Mucosa of gallbladder (tissue), 1 donor: ENCODE results near the gene CNTRL. TPM values are rescaled to one million over a fixed set of nuclear protein-coding genes. Genes with fewer than 3 reads are reported as not detected.
"Not testable (repeated sequence)": the region's sequence is repeated elsewhere in the genome, so short reads cannot be mapped to it uniquely, and the experiment has no call there.

ENCODE experiments used
- DNase-seq: peaks from one replicate; pipeline ENCODE4 v3.0.0-alpha.2; 2020; ENCODE audit warnings: low spot score
- total RNA-seq: library from RNA; stranded (reverse); gene quantifications from one replicate; pipeline ENCODE4 v1.2.1, GENCODE V29; 2021
- donor health status: DM: no; HTN: no; CAD: no.

The CNTRL gene
- total RNA-seq, 1 donor from 2014 or later: 11.7 TPM

DNA sequence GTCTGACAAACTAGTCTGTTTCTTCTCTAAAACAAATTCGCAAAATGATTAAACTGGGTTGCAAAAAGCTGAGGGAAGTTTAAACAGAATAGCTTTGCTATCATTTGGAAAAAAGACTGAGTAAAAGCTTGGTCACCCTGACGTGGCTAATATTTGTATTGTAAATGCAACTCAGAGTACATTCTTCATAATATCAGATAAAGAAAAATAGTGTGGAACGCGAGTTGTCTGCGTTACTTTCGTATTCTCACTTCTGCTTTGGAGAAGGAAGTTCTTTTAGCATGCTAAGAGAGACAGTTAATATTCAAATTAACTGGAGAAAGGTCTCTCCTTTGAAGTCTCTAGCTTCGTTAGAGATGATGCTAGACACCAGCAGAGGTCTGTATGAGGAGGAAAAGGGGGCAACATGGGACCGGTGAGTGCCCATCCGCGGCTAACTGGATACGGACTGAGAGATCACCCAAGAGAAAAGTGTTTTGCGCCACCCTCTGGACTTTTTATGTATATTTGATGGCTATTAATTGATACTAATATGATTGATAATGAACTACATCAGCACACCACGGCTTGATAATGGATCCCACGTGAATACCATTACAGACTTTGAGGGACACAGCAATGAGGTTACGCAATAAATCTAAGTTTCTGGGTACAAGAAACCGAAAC lies 2.9 kb upstream of the CNTRL start:
- peak; percentile 25 for DNase-seq

DNA sequence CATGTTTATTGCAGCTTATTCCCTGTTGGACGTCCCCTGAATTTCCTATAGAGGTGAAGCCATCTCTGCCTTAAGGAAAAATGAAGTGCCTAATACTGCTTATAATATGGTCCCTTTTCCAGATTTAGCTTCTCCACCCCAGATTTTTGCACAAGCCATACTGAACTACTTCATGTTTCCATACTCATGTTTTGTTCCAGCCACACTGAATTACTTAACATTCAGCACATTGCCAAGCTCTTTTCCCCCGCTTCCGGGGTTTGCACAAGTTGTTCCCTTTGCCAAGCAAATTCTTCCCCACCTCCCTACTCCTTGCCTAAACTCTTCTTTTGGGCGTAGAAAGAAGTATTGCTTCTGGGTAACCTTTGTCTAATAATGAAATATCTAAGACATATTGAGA lies 1.7 kb upstream of the CNTRL start:
- peak; percentile 35 for DNase-seq

DNA sequence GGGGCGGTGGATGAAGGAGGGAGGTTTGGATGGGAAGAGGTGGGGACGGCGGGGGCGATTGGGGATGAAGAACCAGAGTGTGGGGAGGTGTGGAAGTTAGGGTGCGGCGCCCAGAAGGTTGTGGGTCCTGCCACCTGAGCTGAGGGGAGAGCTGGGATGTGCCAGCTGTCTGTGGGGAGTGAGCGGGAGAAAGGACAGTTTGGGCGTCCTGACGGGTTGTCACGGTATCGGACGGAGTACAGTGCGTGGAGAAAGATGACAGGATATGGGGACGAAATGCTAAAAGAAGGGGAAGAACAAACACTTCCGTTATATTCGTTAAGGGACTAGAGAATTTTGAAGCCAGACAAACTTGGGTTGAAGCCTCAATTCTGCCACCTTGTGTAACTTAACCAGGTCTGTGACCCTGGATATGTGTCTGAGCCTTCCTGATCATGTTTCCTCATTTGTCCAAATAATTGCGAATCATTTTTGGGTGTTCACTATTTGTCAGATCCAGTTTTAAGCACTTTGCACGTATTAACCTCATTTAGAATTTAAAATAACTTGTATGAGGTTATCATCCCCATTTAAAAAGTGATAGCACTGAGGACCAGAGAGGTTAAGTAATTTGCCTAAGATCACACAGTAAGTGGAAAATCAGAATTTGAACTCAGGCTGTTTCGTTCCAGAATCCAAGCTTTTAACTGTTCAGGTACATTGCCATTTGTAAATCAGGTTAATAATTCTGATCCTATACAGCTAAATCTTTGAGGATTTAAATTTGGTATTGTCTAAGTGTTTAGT lies 689 bp downstream of the CNTRL start:
- no peak for DNase-seq

DNA sequence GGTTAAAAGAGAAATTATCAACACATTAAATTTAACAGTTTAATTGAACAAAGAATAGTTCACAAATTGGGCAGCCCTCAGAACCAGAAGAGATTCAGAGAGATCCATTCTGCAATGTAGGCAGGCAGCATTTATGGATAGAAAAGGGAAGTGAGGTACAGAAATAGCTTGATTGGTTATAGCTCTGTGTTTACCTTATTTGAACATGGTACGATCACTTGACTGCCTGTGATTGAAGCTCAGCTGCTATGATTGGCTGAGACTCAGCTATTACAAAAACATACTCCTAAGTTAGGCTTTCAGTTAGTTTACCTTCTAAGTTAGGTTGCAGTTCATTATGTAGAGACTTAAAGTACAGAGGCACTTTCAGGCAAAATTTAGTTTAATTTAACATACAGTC lies 7.3 kb downstream of the CNTRL start:
- DNase-seq: no peak

DNA sequence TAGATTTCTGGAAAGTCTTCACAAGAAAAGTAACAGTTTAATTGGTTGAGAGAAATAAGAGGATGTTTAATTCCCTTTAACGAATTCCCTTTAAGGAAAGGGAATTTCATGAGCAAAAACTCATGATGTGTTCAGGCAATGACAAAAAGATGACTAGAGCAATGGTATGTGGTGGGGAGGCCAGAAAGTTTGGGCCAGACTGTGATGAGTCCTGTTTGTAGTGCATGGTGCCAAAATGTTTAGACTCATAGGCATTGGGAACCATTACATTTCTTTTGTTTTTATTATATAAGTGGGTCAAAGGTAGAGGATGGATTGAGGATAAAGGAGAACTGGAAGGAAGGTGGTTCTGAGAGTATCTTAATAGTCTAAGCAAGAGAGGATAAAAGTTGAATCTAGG lies 10.9 kb downstream of the CNTRL start:
- no peak for DNase-seq

DNA sequence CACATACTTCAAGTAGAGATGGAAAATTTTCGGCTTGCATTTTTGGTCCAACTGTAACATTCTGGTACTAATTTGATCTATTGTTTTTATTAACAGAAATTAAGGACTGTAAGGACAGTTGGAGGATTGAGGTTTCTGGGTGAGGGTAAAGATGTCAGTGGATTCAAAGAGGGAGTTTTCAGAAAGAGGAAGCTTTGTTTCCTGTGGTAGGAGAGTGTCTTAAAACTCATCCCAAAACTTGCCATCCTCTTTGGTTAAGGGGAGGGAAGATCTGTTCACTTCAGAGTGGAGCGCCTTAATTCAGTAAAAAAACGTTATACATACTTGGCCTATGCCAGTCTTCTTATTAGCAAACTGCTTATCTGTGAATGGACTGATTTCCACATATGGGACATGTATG lies 13.8 kb downstream of the CNTRL start:
- DNase-seq: no peak

DNA sequence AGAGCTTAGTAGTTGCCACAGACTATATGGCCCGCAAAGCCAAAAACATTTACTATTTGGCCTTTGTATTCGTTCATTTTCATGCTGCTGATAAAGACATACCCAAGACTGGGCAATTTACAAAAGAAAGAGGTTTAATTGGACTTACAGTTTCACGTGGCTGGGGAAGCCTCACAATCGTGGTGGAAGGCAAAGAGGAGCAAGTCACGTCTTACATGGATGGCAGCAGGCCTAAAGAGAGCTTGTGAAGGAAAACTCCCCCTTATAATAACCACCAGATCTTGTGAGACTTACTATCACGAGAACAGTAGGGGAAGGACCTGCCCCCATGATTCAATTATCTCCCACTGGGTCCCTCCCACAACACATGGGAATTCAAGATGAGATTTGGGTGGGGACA lies 16.0 kb downstream of the CNTRL start:
- DNase-seq: not testable (repeated sequence)

DNA sequence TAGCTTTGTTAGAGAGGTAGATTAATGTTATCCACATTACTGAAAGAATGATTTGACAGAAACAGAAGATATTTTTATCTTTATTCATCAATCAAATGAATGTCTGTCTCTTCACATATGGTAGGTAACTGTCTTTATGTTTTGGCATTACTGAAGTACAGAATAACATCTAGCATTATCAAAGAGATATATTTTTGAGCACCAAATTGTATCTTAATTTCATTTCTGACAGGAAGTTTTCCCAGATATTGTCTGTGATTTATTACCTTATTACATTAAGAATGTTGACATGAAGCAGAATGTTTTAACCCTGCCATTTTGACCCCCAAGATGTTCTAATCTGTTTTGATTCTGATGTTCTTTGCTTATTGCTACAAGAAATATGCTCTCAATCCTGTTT lies 20.3 kb downstream of the CNTRL start:
- no peak for DNase-seq

DNA sequence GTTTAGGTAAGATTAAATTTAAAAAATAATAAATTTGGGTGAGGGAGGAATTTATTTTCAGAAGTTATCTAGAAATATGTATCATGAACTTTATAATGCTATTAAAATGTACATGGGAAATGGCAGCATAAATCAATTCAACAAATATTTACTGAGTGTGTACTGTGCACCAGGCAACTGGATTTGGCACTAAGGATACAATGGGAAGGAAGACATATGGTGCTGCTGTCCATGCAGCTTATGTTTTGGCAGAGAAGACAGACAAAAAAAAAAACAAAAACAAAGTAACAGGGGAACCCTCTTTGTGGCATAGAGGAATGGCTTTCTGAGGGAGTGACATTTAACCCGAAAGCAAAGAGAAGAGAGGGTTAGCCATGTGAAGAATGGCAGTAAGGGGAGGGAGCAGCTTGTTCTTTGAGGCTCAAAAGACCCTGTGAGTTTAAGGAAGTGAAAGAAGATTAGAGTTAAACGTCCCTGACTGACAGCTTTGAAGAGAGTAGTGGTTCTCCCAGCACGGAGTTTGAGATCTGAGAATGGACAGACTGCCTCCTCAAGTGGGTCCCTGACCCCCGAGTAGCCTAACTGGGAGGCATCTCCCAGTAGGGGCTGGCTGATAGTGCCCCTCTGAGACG lies 23.9 kb downstream of the CNTRL start:
- no peak for DNase-seq

DNA sequence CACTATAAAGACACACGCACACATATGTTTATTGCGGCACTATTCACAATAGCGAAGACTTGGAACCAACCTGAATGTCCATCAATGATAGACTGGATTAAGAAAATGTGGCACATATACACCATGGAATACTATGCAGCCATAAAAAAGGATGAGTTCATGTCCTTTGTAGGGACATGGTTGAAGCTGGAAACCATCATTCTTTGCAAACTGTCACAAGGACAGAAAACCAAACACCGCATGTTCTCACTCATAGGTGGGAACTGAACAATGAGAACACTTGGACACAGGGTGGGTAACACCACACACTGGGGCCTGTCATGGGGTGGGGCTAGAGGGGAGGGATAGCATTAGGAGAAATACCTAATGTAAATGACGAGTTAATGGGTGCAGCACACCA lies 29.3 kb downstream of the CNTRL start:
- not testable (repeated sequence) for DNase-seq

DNA sequence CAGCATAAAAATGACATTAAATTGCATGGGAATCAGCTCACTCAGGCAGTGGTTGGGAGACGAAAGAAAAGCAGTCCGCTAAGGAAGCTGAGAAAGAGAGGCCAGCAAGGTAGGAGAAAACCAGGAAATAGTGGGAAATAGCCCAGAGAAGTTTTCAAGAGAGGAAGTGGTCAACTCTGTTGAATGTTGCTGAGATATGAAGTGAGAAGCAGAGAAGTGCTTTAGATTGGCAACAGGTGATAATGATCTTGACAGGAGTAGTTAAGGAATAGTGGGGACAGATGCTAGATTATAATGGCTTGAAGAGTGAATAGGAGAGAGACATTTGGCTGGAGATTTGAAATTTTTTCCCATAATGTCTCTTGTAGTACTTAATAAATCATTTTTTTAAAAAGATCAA lies 30.8 kb downstream of the CNTRL start:
- no peak for DNase-seq

DNA sequence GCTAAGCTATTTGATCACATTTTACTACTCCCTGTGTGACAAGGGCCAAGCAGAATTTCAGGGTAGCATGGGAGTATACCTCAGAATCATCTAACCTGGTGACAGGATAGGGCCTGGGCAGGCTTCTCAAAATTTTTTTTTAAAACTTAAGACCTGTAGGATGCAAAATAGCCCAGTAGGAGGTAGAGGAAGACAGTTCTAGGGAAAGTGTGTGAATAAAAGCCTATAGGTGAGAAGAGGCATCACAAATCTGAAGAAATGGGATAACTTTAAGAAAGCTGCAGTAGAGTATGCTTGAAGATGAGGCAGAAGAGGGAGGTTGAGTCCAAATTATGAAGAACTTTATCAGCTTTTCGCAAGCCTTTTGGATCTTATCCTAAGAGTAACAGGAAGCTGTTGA lies 32.3 kb downstream of the CNTRL start:
- no peak for DNase-seq

DNA sequence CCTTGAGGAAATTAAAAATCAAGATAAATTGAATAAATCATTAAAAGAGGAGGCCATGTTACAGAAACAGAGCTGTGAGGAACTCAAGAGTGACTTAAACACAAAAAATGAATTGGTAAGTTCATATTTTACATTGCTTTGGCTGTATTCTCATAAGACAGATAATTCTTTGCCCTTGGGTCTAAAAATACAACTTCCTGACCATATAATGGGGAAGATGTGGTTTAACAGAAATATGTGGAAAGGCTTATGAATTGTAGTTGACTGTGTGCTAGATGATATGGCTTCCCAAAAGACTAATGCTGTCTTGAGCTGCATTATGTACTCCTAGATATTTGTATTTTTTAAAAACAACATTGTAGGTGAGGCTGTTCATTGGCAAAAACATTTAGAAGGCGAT lies 33.1 kb downstream of the CNTRL start:
- DNase-seq: no peak

DNA sequence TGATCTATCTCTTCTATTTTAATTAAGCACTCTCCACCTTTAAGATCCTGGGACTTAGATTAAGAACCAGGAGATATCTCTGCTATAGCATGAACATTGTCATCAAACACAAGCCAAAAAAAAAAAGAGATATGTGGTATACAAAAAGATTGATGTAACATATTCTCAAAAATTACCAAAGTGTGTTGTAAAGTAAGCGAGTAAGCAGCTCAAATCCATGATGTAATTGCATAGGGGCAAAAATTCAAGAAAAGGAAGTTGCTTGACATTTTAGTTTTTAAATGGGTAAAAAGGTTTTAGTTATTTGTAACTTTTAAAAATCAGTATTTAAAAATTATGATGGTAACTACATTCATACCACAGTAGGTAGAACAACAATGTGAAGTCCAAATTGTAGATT lies 40.7 kb downstream of the CNTRL start:
- DNase-seq: no peak

DNA sequence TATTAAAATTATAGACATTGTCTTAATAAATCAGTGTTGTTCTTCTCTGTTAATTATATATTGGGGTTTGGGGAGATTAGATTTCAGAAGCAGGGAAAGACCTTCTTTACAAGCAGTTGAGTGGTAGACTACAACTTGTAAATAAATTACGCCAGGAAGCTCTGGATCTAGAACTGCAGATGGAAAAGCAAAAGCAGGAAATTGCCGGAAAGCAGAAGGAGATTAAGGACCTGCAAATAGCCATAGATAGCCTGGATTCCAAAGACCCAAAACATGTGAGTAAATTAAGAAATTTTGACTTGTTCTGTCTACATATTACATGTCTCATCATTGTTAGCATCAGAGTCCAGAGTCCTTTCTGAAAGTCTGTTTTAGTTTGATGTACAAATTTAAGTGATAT lies 43.5 kb downstream of the CNTRL start:
- DNase-seq: no peak

DNA sequence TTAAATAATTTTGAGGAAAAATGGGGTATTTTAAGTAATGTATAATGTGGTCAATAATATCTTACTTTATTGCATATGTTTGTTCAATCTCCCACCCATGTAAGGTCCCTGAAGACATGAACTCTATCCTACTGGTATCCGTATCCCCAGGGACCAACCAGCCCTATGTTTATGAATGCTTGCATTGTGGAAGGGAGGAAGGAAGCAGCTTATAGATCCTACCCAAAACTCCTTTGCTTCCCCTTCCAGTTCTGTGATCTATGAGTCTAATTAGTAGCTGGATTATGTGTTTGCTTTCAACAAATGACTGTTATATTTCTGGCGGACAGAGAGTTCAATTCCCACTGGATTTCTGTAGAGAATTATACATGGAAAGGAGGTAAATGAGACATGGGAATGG lies 45.6 kb downstream of the CNTRL start:
- DNase-seq: no peak

DNA sequence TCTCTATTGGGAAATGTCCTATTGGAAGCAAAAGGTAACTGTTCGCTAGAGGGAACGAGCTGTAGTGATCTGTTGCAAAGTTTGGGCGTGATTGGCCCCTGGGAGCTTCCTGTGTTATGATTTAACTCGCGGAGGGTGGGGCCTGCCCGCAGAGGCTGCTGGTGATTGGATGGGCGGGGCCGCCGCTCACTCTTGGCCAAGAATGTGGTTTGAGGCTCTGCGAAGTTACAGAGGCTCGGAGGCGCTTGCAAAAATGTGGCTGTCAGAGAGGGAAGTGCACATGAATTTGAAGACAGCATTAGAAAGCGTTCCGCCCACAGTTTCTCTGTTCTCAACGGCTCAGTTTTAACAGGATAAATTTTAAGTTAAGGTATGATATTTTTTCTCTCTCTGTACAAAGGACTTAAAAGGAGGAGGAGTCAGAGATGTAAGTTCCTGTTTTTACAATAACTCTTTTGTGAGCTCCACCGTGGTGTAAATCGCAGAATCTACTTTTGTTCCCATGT lies 46.9 kb downstream of the CNTRL start:
- DNase-seq: peak; percentile 98

DNA sequence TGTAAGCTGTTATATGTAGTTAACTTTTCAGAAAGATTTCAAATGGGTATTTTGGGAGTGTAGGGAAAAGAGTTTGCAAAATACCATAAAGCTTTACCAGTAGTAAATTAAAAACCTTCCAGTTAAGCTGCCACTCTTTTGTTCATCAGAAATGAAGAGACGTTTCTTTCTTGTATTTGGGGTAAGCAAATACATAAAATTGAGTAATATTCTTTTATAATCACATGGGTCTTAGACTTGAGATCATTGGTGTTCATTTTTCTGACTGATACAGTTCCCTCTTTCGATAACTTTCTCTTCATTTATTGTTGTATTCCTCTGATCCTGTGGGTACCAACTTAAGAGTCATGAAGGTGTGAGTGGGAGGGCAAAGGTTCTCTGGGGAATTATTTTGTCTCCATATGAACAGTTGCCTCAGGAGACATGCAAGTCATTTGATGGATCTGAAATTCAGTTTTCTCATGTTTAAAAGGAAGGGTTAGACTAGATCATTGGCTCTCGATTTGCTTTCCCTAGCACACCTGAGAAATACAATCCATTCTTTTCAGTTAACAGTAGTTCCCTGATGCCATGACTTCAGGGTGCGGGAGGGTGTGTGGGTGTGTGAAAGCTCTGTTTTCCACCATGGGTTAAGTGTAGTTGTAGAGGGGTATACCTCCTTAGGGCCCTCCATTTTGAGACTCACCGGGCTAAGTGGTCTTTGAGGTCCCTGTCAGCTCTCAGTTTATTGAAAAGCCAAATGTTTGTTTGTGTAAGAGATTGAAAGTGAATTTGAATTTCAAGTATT lies 47.7 kb downstream of the CNTRL start:
- DNase-seq: no peak

DNA sequence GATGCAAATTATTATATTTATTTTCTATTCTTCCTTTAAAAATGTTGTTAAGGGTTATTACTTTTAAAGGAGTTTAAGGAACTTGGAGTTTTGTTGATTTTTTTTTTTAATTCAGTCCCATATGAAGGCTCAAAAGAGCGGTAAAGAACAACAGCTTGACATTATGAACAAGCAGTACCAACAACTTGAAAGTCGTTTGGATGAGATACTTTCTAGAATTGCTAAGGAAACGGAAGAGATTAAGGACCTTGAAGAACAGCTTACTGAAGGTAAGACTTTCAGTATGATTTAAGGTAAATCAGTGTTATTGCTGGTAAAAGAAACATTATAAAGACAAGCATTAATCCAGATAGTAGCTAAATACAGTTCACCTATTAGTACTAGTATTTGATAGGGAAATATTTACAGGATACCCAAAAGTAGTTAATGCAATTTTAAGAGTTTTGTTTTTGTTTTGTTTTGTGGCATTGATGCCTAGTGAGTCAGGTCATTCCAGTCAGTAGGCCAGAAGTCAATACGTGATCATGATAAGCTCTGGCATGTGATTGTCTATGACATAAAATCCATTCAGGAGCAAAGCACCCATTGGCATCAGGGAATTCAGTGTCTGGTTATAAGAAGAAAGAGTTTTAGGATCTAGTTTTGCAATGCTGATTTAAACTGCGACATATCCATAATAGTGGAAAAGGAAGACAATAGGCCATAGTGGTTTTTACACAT lies 49.2 kb downstream of the CNTRL start:
- DNase-seq: no peak

DNA sequence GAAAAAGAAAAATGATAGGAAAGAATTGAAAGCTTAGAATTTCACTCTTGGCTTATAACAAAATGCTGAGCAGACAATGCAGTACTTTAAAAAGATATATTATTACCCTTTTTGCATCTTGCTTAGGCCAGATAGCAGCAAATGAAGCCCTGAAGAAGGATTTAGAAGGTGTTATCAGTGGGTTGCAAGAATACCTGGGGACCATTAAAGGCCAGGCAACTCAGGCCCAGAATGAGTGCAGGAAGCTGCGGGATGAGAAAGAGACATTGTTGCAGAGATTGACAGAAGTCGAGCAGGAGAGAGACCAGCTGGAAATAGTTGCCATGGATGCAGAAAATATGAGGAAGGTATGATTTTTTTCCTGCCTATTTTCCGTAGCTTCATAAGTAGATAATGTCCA lies 50.8 kb downstream of the CNTRL start:
- DNase-seq: no peak

DNA sequence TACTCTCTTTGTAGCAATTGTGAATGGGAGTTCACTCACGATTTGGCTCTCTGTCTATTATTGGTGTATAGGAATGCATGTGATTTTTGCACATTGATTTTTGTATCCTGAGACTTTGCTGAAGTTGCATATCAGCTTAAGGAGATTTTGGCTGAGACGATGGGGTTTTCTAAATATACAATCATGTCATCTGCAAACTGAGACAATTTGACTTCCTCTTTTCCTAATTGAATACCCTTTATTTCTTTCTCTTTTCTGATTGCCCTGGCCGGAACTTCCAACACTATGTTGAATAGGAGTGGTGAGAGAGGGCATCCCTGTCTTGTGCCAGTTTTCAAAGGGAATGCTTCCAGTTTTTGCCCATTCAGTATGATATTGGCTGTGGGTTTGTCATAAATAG lies 54.6 kb downstream of the CNTRL start:
- DNase-seq: not testable (repeated sequence)
